IPS-NIHi7 (cell line): Measurements from ENCODE around the gene EVPLL.
"Not testable (repeated sequence)": the region's sequence is repeated elsewhere in the genome, so short reads cannot be mapped to it uniquely, and the experiment has no call there.

Source experiments
- DNase-seq: peaks from one replicate; pipeline ENCODE4 v3.0.0; 2012; ENCODE audit warnings: mixed read lengths; ENCODE audit errors: extremely low spot score

EVPLL gene

GRCh38 chr17:18425593-18425992 is 48.0 kb downstream of the EVPLL start:
- not testable (repeated sequence) for DNase-seq

DNA sequence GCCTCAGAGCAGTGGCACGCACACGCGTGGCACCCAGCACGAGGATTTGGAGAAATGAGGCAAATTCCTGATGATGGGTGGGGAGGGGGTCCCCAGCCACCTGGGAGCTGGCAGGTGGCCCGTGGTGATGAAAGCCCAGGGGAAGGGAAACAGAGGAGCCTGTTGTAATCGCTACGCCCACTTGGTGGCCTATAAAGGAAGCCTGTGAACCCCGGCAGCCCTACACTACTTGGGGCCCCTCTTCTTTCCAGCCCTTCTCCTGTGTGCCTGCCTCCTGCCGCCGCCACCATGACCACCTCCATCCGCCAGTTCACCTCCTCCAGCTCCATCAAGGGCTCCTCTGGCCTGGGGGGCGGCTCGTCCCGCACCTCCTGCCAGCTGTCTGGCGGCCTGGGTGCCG is 49.1 kb downstream of the EVPLL start:
- not testable (repeated sequence) for DNase-seq

DNA sequence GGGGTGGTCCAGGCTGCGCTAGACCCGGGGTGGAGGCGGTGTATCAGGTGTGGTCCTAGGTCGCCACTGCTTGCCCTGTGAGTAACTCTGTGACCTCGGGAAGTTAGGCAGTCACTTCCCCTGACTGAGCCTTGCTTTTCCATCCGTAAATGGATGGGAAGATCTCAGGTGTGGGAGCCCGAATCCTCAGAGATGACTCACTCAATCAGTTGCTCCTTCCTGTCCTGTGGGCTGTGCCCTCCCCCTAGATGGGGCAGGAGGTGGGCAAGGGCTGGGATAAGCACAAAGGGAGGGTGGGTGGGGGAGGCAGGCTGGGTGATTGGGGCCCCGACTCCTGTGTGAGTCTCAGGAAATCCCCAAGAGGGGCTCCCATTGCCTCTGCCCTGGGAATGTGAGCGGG is 54.6 kb downstream of the EVPLL start:
- DNase-seq, result not testable (repeated sequence)
